Tibial nerve (tissue), 3 donors: ENCODE measurements around the gene PSPN.

Experiments
- POLR2A ChIP-seq, 2 donors: fragments of 450-650 bp; IDR thresholded peaks; one replicate each; pipeline ENCODE4 v1.6.1; 2017; ENCODE audit warnings: antibody characterized with exemption in 2 of 2, mild to moderate bottlenecking in 2 of 2, moderate library complexity in 2 of 2
- TF ChIP-seq, protein P1 (sequence below), 5 experiments: fragments of 200-600 bp in 3 of 5; fragments of 450-650 bp in 2 of 5; sonication (generic) in 3 of 5; IDR thresholded peaks; one replicate each; pipeline ENCODE4 v1.5.1; 2016 to 2019; ENCODE audit warnings: antibody characterized with exemption in 5 of 5, mild to moderate bottlenecking in 3 of 5, moderate library complexity in 2 of 5

DNA sequence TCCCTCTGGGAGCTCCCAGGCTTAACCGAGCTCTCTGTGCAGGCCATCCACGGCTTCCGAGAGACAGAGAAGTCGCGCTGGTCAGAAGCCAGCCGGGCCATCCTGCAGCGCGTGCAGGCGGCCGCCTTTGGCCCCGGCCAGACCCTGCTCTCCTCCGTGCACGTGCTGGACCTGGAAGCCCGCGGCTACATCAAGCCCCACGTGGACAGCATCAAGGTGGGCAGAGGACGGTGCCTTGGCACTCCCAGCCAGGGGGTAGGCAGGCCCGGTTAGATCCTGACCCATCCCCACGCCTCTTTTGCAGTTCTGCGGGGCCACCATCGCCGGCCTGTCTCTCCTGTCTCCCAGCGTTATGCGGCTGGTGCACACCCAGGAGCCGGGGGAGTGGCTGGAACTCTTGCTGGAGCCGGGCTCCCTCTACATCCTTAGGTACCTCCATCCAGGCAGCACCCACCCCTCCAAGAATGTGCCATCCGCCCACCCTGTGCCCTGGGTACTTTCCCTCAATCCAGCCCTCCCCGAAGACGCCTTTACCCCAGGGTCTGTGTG lies 1.5 kb downstream of the PSPN start:
- TF ChIP-seq, protein P1, sequence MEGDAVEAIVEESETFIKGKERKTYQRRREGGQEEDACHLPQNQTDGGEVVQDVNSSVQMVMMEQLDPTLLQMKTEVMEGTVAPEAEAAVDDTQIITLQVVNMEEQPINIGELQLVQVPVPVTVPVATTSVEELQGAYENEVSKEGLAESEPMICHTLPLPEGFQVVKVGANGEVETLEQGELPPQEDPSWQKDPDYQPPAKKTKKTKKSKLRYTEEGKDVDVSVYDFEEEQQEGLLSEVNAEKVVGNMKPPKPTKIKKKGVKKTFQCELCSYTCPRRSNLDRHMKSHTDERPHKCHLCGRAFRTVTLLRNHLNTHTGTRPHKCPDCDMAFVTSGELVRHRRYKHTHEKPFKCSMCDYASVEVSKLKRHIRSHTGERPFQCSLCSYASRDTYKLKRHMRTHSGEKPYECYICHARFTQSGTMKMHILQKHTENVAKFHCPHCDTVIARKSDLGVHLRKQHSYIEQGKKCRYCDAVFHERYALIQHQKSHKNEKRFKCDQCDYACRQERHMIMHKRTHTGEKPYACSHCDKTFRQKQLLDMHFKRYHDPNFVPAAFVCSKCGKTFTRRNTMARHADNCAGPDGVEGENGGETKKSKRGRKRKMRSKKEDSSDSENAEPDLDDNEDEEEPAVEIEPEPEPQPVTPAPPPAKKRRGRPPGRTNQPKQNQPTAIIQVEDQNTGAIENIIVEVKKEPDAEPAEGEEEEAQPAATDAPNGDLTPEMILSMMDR (IDR thresholded peaks at IDR 0.05), result no peak
- TF ChIP-seq POLR2A (IDR thresholded peaks at IDR 0.05), result no peak
